Adrenal gland (tissue), 5 donors: ENCODE measurements around the gene GJE1.

Experiments used
- POLR2A ChIP-seq, 2 donors: fragments of 450-650 bp; IDR thresholded peaks; one replicate each; pipeline ENCODE4 v1.6.1; 2017; ENCODE audit warnings: antibody characterized with exemption in 2 of 2, mild to moderate bottlenecking in 2 of 2, moderate library complexity in 1 of 2
- TF ChIP-seq, protein P1 (sequence below), 6 experiments: fragments of 450-650 bp in 4 of 6; fragments of 200-600 bp in 2 of 6; sonication (generic) in 1 of 6; IDR thresholded peaks; 1 replicate in 5 of 6; 2 replicates in 1 of 6; pipeline versions ENCODE4 v1.5.1 to v1.8.0; 2016 to 2021; ENCODE audit warnings: antibody characterized with exemption in 6 of 6, mild to moderate bottlenecking in 2 of 6, moderate library complexity in 1 of 6
- donor health status: DM: no; HTN: no; CAD: no.

DNA sequence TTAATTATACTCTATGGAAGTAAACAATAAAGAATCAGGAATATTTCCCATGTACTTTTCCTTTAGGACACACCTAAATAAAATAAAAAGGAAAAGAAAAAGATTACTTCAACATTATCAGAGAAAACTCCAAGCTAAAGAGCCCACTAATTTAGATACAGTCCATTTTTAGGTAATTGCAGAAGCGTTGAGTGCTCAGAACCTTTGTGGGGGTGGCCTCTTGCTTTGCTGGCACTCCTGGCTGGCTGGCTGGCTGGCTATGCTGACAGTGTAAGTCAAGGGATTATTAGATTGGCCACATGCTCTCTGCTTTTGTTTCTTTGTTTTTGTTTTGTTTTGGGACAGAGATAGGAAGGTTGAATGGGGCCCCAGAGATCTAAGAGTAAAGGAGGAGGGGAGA lies at the start of gene GJE1:
- TF ChIP-seq, protein P1, sequence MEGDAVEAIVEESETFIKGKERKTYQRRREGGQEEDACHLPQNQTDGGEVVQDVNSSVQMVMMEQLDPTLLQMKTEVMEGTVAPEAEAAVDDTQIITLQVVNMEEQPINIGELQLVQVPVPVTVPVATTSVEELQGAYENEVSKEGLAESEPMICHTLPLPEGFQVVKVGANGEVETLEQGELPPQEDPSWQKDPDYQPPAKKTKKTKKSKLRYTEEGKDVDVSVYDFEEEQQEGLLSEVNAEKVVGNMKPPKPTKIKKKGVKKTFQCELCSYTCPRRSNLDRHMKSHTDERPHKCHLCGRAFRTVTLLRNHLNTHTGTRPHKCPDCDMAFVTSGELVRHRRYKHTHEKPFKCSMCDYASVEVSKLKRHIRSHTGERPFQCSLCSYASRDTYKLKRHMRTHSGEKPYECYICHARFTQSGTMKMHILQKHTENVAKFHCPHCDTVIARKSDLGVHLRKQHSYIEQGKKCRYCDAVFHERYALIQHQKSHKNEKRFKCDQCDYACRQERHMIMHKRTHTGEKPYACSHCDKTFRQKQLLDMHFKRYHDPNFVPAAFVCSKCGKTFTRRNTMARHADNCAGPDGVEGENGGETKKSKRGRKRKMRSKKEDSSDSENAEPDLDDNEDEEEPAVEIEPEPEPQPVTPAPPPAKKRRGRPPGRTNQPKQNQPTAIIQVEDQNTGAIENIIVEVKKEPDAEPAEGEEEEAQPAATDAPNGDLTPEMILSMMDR (IDR thresholded peaks at IDR 0.05) = no peak
- TF ChIP-seq POLR2A (IDR thresholded peaks at IDR 0.05) = no peak
